Spleen (tissue), 11 donors: ENCODE measurements around the gene LRCH4. TPM values are rescaled to one million over a fixed set of nuclear protein-coding genes. Genes with fewer than 3 reads are reported as not detected.

ENCODE experiments used
- DNase-seq: peaks from one replicate; pipeline ENCODE4 v3.0.0-alpha.2; 2020
- H3K27ac ChIP-seq, 8 donors: fragments of 200-600 bp; sonication (generic) in 7 of 8; 1 replicate in 4 of 8; 2 replicates in 4 of 8; pipeline versions ENCODE4 v1.5.0 to v1.8.0; 2016 to 2021; ENCODE audit warnings: inconsistent platforms in 4 of 8, mild to moderate bottlenecking in 4 of 8, moderate library complexity in 1 of 8
- H3K27me3 ChIP-seq, 7 donors: fragments of 200-600 bp; sonication (generic) in 6 of 7; replicated peaks in 1 of 7; 1 replicate in 4 of 7; 2 replicates in 3 of 7; pipeline versions ENCODE4 v1.5.0 to v1.8.0; 2016 to 2021; ENCODE audit warnings: inconsistent platforms in 3 of 7, mild to moderate bottlenecking in 1 of 7
- H3K36me3 ChIP-seq, 6 donors: fragments of 200-600 bp; sonication (generic) in 5 of 6; 1 replicate in 4 of 6; 2 replicates in 2 of 6; pipeline versions ENCODE4 v1.5.0 to v1.8.0; 2016 to 2021; ENCODE audit warnings: inconsistent platforms in 2 of 6
- H3K4me1 ChIP-seq, 6 donors: fragments of 200-600 bp; sonication (generic) in 5 of 6; 1 replicate in 3 of 6; 2 replicates in 3 of 6; pipeline versions ENCODE4 v1.5.0 to v1.8.0; 2016 to 2021; ENCODE audit warnings: inconsistent platforms in 3 of 6
- H3K4me3 ChIP-seq, 8 donors: fragments of 200-600 bp; sonication (generic) in 7 of 8; 1 replicate in 4 of 8; 2 replicates in 4 of 8; pipeline versions ENCODE4 v1.5.0 to v1.8.0; 2016 to 2021; ENCODE audit warnings: inconsistent platforms in 4 of 8, mild to moderate bottlenecking in 4 of 8, moderate library complexity in 2 of 8
- H3K9me3 ChIP-seq, 8 donors: fragments of 200-600 bp; sonication (generic) in 7 of 8; 1 replicate in 4 of 8; 2 replicates in 4 of 8; pipeline versions ENCODE4 v1.5.0 to v1.8.0; 2016 to 2021; ENCODE audit warnings: inconsistent platforms in 4 of 8
- POLR2A ChIP-seq, 3 donors: fragments of 450-650 bp; IDR thresholded peaks; one replicate each; pipeline ENCODE4 v1.5.1; 2017; ENCODE audit warnings: antibody characterized with exemption in 3 of 3, mild to moderate bottlenecking in 1 of 3
- POLR2AphosphoS5 ChIP-seq, 3 donors: sonication (generic); formaldehyde crosslinking; IDR thresholded peaks; one replicate each; pipeline ENCODE4 v1.5.1; 2017; ENCODE audit warnings: antibody characterized with exemption in 3 of 3
- WGBS, 5 donors: extraction: QIAGEN DNeasy Blood & Tissue Kit in 3 of 5; methylation state at CpG; one replicate each; pipeline versions ENCODE4 v1.1.5 to v1.1.7; 2013 to 2018; 5-methylcytosine and 5-hydroxymethylcytosine counted together
- intact Hi-C: fragments of 100-400 bp; cut with DNase I; formaldehyde crosslinking; loops from one replicate; pipeline ENCODE4 v1.15.0; 2023; ENCODE audit warnings: low total_unique reads
- polyA plus RNA-seq, 3 donors: library from polyadenylated mRNA; stranded (reverse); fragments of 200-250 nt; gene quantifications; one replicate each; pipeline ENCODE4 v1.2.1, GENCODE V29; 2013
- total RNA-seq, 7 donors: library from RNA; depleted of rRNA in 3 of 7; stranded (reverse); fragments of >200 nt in 3 of 7; fragmentation: NEBNext Ultra II Directional in 4 of 7; extraction: Animal tissue kit (Norgen Biotek cat#: 25700) in 4 of 7; gene quantifications; one replicate each; pipeline versions ENCODE4 v1.1.0 to v1.2.1, GENCODE V29; 2016 to 2021
- TF ChIP-seq, protein P1 (sequence below), 11 experiments: fragments of 200-600 bp in 7 of 11; fragments of 450-650 bp in 4 of 11; sonication (generic) in 4 of 11; IDR thresholded peaks in 8 of 11; conservative IDR thresholded peaks in 3 of 11; 1 replicate in 7 of 11; 2 replicates in 4 of 11; pipeline versions ENCODE4 v1.4.0 to v1.8.0; 2016 to 2021; ENCODE audit warnings: antibody characterized with exemption in 11 of 11, inconsistent platforms in 4 of 11, mild to moderate bottlenecking in 1 of 11
- donor health status: healthy with polysubstance abuse.
- donor health status: DM: no; HTN: no; CAD: no; lungs with moderate emphysema.
- donor health status: DM: no; HTN: no; CAD: no.
- donor health status: Bipolar disorder and iron deficiency.
- donor health status: healthy.
- donor health status: DM: no; HTN: no; CAD: no.
- donor health status: DM: yes; HTN: yes; CAD: no.

The LRCH4 gene
- total and polyA plus RNA-seq, 10 donors, result 145 to 333 (median 197) TPM

DNA sequence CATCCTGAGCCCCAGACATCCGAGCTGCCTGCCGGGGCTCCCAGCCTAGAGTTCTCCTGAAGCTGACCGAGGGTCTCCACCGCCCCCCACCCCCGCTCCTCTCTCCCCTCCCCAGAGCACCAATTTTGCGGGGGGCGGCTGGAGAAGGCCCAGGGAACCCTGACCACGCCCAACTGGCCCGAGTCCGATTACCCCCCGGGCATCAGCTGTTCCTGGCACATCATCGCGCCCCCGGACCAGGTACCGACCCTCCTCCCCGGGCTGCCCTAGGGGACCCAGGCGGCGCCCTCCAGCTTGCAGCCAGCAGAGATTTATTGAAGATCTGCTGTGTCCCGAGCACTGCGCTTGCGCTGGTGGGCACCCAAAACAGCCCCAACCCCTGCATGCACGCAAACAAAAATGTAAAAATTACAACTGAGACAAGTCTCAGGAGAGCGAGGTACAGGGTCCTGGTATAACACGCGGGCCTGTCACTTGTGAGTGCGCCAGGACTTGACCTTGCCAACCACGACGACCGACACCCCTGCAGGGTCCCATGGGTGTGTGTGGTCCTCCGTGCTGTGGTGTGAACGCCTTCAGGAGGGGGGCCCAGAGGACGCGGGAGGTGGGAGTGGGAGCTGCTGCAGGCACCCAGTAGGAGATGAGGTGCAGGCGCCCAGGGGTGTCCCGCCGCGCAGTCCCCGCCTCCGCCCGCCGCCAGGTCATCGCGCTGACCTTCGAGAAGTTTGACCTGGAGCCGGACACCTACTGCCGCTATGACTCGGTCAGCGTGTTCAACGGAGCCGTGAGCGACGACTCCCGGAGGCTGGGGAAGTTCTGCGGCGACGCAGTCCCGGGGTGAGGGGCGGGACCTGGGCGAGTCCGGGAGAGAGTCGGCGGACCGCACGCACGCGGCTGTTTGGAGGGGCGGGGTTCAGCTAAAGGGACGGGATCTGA lies 19.3 kb upstream of the LRCH4 start:
- Histone ChIP-seq H3K4me1 (peaks cover 12 to 42% (median 24%) of the 10 kb centered on the region in 6 donors), H3K9me3 (no peaks in the 10 kb centered on the region), H3K27ac (peak overlapping the region in 5 of 8 donors; percentile 72 to 88 (median 79)), H3K27me3 (peaks cover 0 to 28% (median 0%) of the 10 kb centered on the region in 7 donors), H3K4me3 (peak overlapping the region; percentile 46 to 88 (median 62)), H3K36me3 (no peaks in the 10 kb centered on the region)
- 8 to 21% (median 10%) methylated on average over 48 to 68 of the region's 68 CpGs for WGBS, 5 donors
- peak; percentile 86 for DNase-seq
- intact Hi-C loops, result no loop called here
- TF ChIP-seq, protein P1, sequence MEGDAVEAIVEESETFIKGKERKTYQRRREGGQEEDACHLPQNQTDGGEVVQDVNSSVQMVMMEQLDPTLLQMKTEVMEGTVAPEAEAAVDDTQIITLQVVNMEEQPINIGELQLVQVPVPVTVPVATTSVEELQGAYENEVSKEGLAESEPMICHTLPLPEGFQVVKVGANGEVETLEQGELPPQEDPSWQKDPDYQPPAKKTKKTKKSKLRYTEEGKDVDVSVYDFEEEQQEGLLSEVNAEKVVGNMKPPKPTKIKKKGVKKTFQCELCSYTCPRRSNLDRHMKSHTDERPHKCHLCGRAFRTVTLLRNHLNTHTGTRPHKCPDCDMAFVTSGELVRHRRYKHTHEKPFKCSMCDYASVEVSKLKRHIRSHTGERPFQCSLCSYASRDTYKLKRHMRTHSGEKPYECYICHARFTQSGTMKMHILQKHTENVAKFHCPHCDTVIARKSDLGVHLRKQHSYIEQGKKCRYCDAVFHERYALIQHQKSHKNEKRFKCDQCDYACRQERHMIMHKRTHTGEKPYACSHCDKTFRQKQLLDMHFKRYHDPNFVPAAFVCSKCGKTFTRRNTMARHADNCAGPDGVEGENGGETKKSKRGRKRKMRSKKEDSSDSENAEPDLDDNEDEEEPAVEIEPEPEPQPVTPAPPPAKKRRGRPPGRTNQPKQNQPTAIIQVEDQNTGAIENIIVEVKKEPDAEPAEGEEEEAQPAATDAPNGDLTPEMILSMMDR (IDR thresholded peaks at IDR 0.05 in 8 of 11, conservative IDR thresholded peaks at IDR 0.05 in 3 of 11), result no peak
- peak in 2 of 3 donors; percentile 34 to 35 for TF ChIP-seq POLR2AphosphoS5 (IDR thresholded peaks at IDR 0.05)

DNA sequence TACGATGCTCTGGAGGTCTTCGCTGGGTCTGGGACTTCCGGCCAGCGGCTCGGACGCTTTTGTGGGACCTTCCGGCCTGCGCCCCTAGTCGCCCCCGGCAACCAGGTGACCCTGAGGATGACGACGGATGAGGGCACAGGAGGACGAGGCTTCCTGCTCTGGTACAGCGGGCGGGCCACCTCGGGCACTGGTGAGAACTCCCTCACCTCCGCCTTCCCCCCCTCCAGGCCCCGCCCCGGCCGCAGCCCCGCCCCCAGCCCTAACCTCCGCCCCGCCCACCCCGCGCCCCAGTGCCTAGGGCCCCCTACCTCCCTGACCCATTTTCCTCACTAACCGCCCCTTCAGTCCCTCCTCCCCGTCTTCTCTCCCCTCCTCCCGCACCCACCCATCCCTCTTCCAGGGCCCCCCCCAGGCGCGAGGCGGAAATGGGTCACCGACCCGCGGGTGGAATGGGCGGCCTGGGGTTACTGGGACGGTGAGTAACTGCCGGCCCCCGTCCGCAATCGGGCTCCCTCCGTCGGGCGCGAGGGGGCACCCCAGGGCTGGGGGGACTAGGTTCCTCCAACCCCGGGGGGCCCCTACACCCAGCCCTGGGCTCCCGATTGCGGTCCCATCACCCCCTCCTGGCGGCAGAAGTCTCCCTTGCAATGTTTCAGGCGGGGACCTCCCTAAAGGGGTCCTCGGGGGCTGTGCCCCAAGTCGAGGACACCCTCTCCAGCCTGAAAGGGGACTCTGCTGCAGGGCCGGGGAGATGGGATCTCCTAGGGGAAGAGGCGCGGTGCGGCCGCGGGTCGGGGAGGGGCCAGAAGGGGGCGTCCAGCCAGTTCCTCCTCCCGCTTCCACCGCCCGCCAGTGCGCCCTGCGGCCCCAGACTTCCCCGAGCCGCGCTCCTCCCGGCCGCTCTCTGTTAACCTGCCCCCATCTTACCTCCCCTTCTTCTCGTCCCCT lies 18.4 kb upstream of the LRCH4 start:
- Histone ChIP-seq H3K27ac (peak overlapping the region in 7 of 8 donors; percentile 38 to 88 (median 73)), H3K4me3 (peak overlapping the region; percentile 46 to 88 (median 62)), H3K27me3 (peaks cover 0 to 36% (median 0%) of the 10 kb centered on the region in 7 donors), H3K36me3 (no peaks in the 10 kb centered on the region), H3K4me1 (peaks cover 12 to 42% (median 24%) of the 10 kb centered on the region in 6 donors), H3K9me3 (no peaks in the 10 kb centered on the region)
- DNase-seq, result peak; percentile 95
- intact Hi-C loops, result no loop called here
- TF ChIP-seq POLR2AphosphoS5 (IDR thresholded peaks at IDR 0.05) (peak; percentile 83 to 88 (median 85)), POLR2A (IDR thresholded peaks at IDR 0.05) (peak in 1 of 3 donors; percentile 22)
- TF ChIP-seq, protein P1 (IDR thresholded peaks at IDR 0.05 in 8 of 11, conservative IDR thresholded peaks at IDR 0.05 in 3 of 11), result peak; percentile 15 to 76 (median 53)
- 0 to 1% (median 1%) methylated on average over 54 to 70 of the region's 70 CpGs for WGBS, 5 donors

DNA sequence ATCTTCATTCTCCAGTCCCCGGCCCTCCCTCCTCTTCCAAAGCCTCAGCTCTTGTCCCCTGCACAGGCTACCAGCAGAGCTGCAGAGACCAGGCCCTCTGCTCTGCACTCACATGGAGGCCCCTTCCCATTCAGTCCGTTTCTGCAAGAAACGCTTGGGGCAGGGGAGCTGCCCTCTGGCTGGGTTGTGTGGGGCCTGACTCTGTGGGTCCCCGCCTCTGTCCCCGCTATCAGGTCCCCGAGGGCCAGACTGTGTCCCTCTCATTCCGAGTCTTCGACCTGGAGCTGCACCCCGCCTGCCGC lies 17.7 kb upstream of the LRCH4 start:
- Histone ChIP-seq H3K9me3 (no peaks in the 10 kb centered on the region), H3K36me3 (no peaks in the 10 kb centered on the region), H3K27me3 (peaks cover 0 to 36% (median 0%) of the 10 kb centered on the region in 7 donors), H3K4me1 (peaks cover 12 to 42% (median 24%) of the 10 kb centered on the region in 6 donors), H3K27ac (peak overlapping the region in 7 of 8 donors; percentile 38 to 88 (median 73)), H3K4me3 (peak overlapping the region; percentile 46 to 88 (median 62))
- 17 to 35% (median 23%) methylated on average over 3 to 10 of the region's 10 CpGs for WGBS, 5 donors
- TF ChIP-seq, protein P1 (IDR thresholded peaks at IDR 0.05 in 8 of 11, conservative IDR thresholded peaks at IDR 0.05 in 3 of 11), result no peak
- no peak for TF ChIP-seq POLR2A (IDR thresholded peaks at IDR 0.05)
- no peak for TF ChIP-seq POLR2AphosphoS5 (IDR thresholded peaks at IDR 0.05)
- intact Hi-C loops, result no loop called here
- no peak for DNase-seq
